Panc1 (cell line): Measurements from ENCODE around the gene ZNF652. TPM values are rescaled to one million over a fixed set of nuclear protein-coding genes. Genes with fewer than 3 reads are reported as not detected.
"Not testable (repeated sequence)": the region's sequence is repeated elsewhere in the genome, so short reads cannot be mapped to it uniquely, and the experiment has no call there.

Experiments
- ATAC-seq: fragments of 200-7000 bp; cut with Tn5 transposase; 2 replicates; pipeline ENCODE4 v1.9.1; 2020; ENCODE audit warnings: mild to moderate bottlenecking, moderate library complexity
- BruUV-seq: library from RNA; stranded (reverse); fragments of 400-500 nt; replicated peaks from 2 replicates; lab custom pipeline; 2021; lab: Mats Ljungman, UMichigan
- CTCF ChIA-PET: fragments of 300-600 bp; sonication (Branson Sonifier 250); formaldehyde crosslinking; loops from one replicate; lab custom pipeline; 2022; ENCODE audit warnings: antibody characterized with exemption; lab: Charles Lee
- POLR2A ChIA-PET: fragments of 300-600 bp; sonication (Branson Sonifier 250); formaldehyde crosslinking; loops from one replicate; lab custom pipeline; 2022; ENCODE audit warnings: antibody characterized with exemption; lab: Charles Lee
- DNase-seq: peaks from one replicate; pipeline ENCODE4 v3.0.0-alpha.2; 2010; ENCODE audit warnings: low read depth, low spot score
- H3K27ac ChIP-seq: 2 replicates; pipeline ENCODE4 v1.5.1; 2011; ENCODE audit warnings: mild to moderate bottlenecking, low read length, inconsistent platforms
- H3K27me3 ChIP-seq: fragments of 200-500 bp; sonication (Bioruptor generic); 2 replicates; pipeline ENCODE4 v1.6.0; 2014; ENCODE audit warnings: low read length, inconsistent platforms; ENCODE audit not compliant: control insufficient read depth, insufficient read depth
- H3K36me3 ChIP-seq: fragments of 200-500 bp; sonication (Bioruptor generic); 2 replicates; pipeline ENCODE4 v1.5.1; 2014; ENCODE audit warnings: inconsistent platforms, mild to moderate bottlenecking, low read length, moderate library complexity; ENCODE audit not compliant: control insufficient read depth, insufficient read depth
- H3K4me1 ChIP-seq: 2 replicates; pipeline ENCODE4 v1.5.1; 2011; ENCODE audit warnings: inconsistent platforms, mild to moderate bottlenecking, low read length, moderate library complexity; ENCODE audit not compliant: control insufficient read depth, insufficient read depth
- H3K4me3 ChIP-seq, 2 experiments: 2 replicates each; pipeline ENCODE4 v1.5.1; 2011 to 2012; ENCODE audit warnings: low read depth in 2 of 2, low read length in 2 of 2, mild to moderate bottlenecking in 2 of 2, inconsistent platforms in 1 of 2, moderate library complexity in 1 of 2
- H3K9me3 ChIP-seq: fragments of 200-500 bp; sonication (Bioruptor generic); 2 replicates; pipeline ENCODE4 v1.5.1; 2014; ENCODE audit warnings: low read depth, mild to moderate bottlenecking, inconsistent platforms, low read length, moderate library complexity; ENCODE audit not compliant: control insufficient read depth, insufficient read depth
- POLR2AphosphoS5 ChIP-seq: IDR thresholded peaks from 2 replicates; pipeline ENCODE4 v1.6.1; 2012; ENCODE audit warnings: mild to moderate bottlenecking, low read depth, low read length, moderate library complexity
- SIN3A ChIP-seq: IDR thresholded peaks from 2 replicates; pipeline ENCODE4 v1.6.1; 2012; ENCODE audit warnings: low read depth, mild to moderate bottlenecking, low read length, moderate library complexity, borderline replicate concordance; ENCODE audit not compliant: insufficient read depth
- TCF7L2 ChIP-seq: IDR thresholded peaks from 2 replicates; pipeline ENCODE4 v1.6.1; 2011; ENCODE audit warnings: mild to moderate bottlenecking, low read depth, low read length, inconsistent platforms
- in situ Hi-C: cut with HindIII; loops from 2 replicates; pipeline ENCODE4 v1.10.0; 2016; ENCODE audit warnings: low sequenced_read_pairs, low pct_unique_long_range_greater_than_20kb
- intact Hi-C: fragments of 100-400 bp; cut with micrococcal nuclease; formaldehyde crosslinking; loops from one replicate; pipeline ENCODE4 v1.10.0; 2022; ENCODE audit not compliant: unreplicated experiment
- total RNA-seq: library from RNA; stranded (reverse); gene quantifications from one replicate; pipeline ENCODE4 v1.2.1, GENCODE V29; 2021; ENCODE audit not compliant: unreplicated experiment
- TF ChIP-seq, protein P1 (sequence below), 2 experiments: IDR thresholded peaks; 2 replicates each; pipeline ENCODE4 v1.6.1; 2011 to 2012; ENCODE audit warnings: low read depth in 2 of 2, control low read depth in 1 of 2, low read length in 1 of 2, mild to moderate bottlenecking in 1 of 2, moderate library complexity in 1 of 2; ENCODE audit not compliant: insufficient read depth in 1 of 2
- TF ChIP-seq, protein P2 (sequence below): fragments of 450-650 bp; IDR thresholded peaks from 2 replicates; pipeline ENCODE4 v1.5.1; 2017; ENCODE audit warnings: mild to moderate bottlenecking

ZNF652 gene
- total RNA-seq, 1 experiment from 2014 or later = 42.4 TPM

DNA sequence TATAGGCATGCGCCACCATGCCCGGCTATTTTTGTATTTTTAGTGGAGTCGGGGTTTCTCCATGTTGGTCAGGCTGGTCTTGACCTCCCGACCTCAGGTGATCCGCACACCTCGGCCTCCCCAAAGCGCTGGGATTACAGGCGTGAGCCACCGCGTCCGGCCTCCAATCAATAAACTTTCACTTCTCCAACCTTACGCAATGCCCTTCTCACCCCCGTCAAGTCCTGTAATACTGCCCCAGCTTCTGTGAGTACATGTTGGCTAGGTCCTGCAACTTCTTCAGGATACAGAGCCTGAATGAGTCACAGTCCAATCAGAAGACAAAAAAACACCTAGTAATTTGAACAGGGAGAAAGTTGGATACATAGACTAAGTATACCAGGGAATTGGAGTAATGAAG lies 84.4 kb downstream of the ZNF652 start:
- DNase-seq (no peak), ATAC-seq (no peak)
- H3K27me3 ChIP-seq = no peaks in the 10 kb centered on the region
- no TSS peak for BruUV-seq
- TF ChIP-seq, protein P1, sequence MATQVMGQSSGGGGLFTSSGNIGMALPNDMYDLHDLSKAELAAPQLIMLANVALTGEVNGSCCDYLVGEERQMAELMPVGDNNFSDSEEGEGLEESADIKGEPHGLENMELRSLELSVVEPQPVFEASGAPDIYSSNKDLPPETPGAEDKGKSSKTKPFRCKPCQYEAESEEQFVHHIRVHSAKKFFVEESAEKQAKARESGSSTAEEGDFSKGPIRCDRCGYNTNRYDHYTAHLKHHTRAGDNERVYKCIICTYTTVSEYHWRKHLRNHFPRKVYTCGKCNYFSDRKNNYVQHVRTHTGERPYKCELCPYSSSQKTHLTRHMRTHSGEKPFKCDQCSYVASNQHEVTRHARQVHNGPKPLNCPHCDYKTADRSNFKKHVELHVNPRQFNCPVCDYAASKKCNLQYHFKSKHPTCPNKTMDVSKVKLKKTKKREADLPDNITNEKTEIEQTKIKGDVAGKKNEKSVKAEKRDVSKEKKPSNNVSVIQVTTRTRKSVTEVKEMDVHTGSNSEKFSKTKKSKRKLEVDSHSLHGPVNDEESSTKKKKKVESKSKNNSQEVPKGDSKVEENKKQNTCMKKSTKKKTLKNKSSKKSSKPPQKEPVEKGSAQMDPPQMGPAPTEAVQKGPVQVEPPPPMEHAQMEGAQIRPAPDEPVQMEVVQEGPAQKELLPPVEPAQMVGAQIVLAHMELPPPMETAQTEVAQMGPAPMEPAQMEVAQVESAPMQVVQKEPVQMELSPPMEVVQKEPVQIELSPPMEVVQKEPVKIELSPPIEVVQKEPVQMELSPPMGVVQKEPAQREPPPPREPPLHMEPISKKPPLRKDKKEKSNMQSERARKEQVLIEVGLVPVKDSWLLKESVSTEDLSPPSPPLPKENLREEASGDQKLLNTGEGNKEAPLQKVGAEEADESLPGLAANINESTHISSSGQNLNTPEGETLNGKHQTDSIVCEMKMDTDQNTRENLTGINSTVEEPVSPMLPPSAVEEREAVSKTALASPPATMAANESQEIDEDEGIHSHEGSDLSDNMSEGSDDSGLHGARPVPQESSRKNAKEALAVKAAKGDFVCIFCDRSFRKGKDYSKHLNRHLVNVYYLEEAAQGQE (IDR thresholded peaks at IDR 0.05; ENCODE audit: insufficient read depth in 1 of 2, low read depth in 2 of 2, low read length in 1 of 2) = no peak
- TF ChIP-seq POLR2AphosphoS5 (no peak), SIN3A (no peak), TCF7L2 (no peak)
- TF ChIP-seq, protein P2, sequence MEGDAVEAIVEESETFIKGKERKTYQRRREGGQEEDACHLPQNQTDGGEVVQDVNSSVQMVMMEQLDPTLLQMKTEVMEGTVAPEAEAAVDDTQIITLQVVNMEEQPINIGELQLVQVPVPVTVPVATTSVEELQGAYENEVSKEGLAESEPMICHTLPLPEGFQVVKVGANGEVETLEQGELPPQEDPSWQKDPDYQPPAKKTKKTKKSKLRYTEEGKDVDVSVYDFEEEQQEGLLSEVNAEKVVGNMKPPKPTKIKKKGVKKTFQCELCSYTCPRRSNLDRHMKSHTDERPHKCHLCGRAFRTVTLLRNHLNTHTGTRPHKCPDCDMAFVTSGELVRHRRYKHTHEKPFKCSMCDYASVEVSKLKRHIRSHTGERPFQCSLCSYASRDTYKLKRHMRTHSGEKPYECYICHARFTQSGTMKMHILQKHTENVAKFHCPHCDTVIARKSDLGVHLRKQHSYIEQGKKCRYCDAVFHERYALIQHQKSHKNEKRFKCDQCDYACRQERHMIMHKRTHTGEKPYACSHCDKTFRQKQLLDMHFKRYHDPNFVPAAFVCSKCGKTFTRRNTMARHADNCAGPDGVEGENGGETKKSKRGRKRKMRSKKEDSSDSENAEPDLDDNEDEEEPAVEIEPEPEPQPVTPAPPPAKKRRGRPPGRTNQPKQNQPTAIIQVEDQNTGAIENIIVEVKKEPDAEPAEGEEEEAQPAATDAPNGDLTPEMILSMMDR = no peak
- H3K4me3 ChIP-seq = no peak overlapping the region
- no peaks in the 10 kb centered on the region for H3K36me3 ChIP-seq
- no peaks in the 10 kb centered on the region for H3K4me1 ChIP-seq
- POLR2A ChIA-PET = no interaction called here
- H3K27ac ChIP-seq = no peak overlapping the region
- CTCF ChIA-PET = interaction anchor here (0.5 kb wide), 1 partner anchor 45 kb away, joined by 3 read pairs; no protein-coding TSS in a partner anchor
- intact Hi-C loops = no loop called here
- H3K9me3 ChIP-seq = no peaks in the 10 kb centered on the region
- in situ Hi-C loops = no loop called here

DNA sequence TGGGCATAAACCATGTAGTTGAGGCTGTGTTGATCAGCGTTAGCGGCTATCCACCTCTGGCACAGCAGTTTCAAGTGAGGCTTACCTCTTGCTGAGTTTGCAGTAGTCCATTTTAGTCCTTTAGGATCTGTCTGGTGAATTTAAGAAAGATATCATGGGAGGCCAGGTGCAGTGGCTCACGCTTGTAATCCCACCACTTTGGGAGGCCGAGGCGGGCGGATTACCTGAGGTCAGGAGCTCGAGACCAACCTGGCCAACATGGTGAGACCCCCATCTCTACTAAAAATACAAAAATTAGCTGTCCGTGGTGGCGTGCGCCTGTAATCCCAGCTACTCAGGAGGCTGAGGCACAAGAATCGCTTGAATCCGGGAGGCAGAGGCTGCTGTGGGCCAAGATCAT lies 86.1 kb downstream of the ZNF652 start:
- DNase-seq, H3K27ac ChIP-seq, intact Hi-C loops, POLR2A ChIA-PET, in situ Hi-C loops, H3K27me3 ChIP-seq, H3K4me3 ChIP-seq, BruUV-seq, H3K4me1 ChIP-seq, ATAC-seq, H3K9me3 ChIP-seq, H3K36me3 ChIP-seq: not testable (repeated sequence)
- CTCF ChIA-PET = interaction anchor here (0.6 kb wide), 1 partner anchor 16 kb away, joined by 4 read pairs; no protein-coding TSS in a partner anchor

DNA sequence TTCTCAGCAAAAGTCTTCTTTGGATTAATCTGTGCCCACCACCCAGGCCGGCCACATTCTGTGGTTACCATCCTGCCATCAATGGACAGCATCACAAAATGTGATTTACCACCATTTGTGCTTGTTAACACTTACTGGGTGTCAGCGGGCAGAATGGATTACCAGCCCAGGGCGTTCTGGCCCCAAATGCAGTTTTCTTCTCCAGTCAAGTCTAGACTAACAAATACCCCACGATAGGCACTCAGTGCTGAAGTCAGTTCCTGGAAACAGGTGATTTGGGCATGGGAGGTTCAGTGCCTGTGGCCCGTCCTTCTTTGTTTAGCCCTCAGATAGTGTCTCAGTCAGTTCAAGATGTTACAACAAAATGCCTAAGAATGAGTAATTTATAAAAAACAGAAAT lies 92.7 kb downstream of the ZNF652 start:
- no peaks in the 10 kb centered on the region for H3K27me3 ChIP-seq
- no TSS peak for BruUV-seq
- ATAC-seq (no peak), DNase-seq (no peak)
- no peaks in the 10 kb centered on the region for H3K9me3 ChIP-seq
- TF ChIP-seq, protein P1 (IDR thresholded peaks at IDR 0.05; ENCODE audit: insufficient read depth in 1 of 2, low read depth in 2 of 2, low read length in 1 of 2) = no peak
- TF ChIP-seq TCF7L2 = no peak
- TF ChIP-seq, protein P2 = no peak
- no peak for TF ChIP-seq POLR2AphosphoS5
- TF ChIP-seq SIN3A = no peak
- ChIA-PET CTCF (no interaction called here), POLR2A (interaction anchor here (0.6 kb wide), 1 partner anchor 55 kb away, joined by 6 read pairs; no protein-coding TSS in a partner anchor)
- H3K27ac ChIP-seq = no peak overlapping the region
- intact Hi-C loops = no loop called here
- H3K4me3 ChIP-seq = no peak overlapping the region
- H3K4me1 ChIP-seq = no peaks in the 10 kb centered on the region
- in situ Hi-C loops = no loop called here
- H3K36me3 ChIP-seq = no peaks in the 10 kb centered on the region
